Measurements from ENCODE around the gene HS2ST1.

GRCh38 chr1:86988835-86989234, 74.4 kb downstream of the HS2ST1 start:
- no peak for TF ChIP-seq CTCF (optimal IDR thresholded peaks at IDR 0.05 in 1 of 3, IDR thresholded peaks at IDR 0.05 in 1 of 3, conservative IDR thresholded peaks at IDR 0.05 in 1 of 3; ENCODE audit: extremely low read depth in 1 of 3, insufficient read depth in 2 of 3, low read length in 3 of 3)
- TF ChIP-seq EZH2 (IDR thresholded peaks at IDR 0.05; ENCODE audit: low read length), result no peak

Measured in keratinocyte (primary cell).